Breast epithelium (tissue), 3 donors: ENCODE measurements around the gene NAA15.
"Not testable (repeated sequence)": the region's sequence is repeated elsewhere in the genome, so short reads cannot be mapped to it uniquely, and the experiment has no call there.

Experiments used
- POLR2AphosphoS5 ChIP-seq, 3 donors: sonication (generic); formaldehyde crosslinking; IDR thresholded peaks; one replicate each; pipeline ENCODE4 v1.6.1; 2017; ENCODE audit warnings: antibody characterized with exemption in 3 of 3
- TF ChIP-seq, protein P1 (sequence below), 3 donors: fragments of 450-650 bp; IDR thresholded peaks; one replicate each; pipeline ENCODE4 v1.5.1; 2016 to 2017; ENCODE audit warnings: antibody characterized with exemption in 3 of 3, mild to moderate bottlenecking in 3 of 3, moderate library complexity in 3 of 3

DNA sequence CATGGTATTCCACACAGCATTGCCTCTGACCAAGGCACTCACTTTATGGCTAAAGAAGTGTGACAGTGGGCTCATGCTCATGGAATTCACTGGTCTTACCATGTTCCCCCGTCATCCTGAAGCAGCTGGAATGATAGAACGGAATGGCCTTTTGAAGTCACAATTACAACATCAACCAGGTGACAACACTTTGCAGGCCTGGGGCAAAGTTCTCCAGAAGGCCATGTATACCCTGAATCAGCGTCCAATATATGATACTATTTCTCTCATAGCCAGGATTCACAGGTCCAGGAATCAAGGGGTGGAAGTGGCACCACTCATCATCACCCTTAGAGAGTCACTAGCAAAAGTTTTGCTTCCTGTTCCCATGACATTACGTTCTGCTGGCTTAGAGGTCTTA lies 145.8 kb downstream of the NAA15 start:
- not testable (repeated sequence) for TF ChIP-seq POLR2AphosphoS5 (IDR thresholded peaks at IDR 0.05)
- TF ChIP-seq, protein P1, sequence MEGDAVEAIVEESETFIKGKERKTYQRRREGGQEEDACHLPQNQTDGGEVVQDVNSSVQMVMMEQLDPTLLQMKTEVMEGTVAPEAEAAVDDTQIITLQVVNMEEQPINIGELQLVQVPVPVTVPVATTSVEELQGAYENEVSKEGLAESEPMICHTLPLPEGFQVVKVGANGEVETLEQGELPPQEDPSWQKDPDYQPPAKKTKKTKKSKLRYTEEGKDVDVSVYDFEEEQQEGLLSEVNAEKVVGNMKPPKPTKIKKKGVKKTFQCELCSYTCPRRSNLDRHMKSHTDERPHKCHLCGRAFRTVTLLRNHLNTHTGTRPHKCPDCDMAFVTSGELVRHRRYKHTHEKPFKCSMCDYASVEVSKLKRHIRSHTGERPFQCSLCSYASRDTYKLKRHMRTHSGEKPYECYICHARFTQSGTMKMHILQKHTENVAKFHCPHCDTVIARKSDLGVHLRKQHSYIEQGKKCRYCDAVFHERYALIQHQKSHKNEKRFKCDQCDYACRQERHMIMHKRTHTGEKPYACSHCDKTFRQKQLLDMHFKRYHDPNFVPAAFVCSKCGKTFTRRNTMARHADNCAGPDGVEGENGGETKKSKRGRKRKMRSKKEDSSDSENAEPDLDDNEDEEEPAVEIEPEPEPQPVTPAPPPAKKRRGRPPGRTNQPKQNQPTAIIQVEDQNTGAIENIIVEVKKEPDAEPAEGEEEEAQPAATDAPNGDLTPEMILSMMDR (IDR thresholded peaks at IDR 0.05) = not testable (repeated sequence)
